Measurements from ENCODE around the gene CCSER1.

DNA sequence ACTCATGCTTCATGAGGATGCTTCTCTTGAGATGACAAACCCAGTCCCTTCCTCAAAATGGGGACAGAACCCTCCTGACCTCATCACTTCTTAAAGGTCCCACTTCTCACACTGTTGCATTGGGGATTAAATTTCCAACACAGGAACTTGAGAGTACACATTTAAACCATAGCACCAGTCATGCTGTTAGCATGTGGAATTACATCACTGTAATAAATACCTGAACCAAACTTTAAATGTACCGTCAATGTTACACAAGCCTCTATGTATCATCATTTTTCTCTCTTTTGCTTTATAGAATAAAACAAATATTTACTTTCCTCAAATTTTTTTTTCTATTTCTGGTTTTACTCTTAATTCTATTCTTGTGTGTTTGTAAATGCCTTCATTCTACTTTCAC lies 448.2 kb downstream of the CCSER1 start:
- TF ChIP-seq, protein P1, sequence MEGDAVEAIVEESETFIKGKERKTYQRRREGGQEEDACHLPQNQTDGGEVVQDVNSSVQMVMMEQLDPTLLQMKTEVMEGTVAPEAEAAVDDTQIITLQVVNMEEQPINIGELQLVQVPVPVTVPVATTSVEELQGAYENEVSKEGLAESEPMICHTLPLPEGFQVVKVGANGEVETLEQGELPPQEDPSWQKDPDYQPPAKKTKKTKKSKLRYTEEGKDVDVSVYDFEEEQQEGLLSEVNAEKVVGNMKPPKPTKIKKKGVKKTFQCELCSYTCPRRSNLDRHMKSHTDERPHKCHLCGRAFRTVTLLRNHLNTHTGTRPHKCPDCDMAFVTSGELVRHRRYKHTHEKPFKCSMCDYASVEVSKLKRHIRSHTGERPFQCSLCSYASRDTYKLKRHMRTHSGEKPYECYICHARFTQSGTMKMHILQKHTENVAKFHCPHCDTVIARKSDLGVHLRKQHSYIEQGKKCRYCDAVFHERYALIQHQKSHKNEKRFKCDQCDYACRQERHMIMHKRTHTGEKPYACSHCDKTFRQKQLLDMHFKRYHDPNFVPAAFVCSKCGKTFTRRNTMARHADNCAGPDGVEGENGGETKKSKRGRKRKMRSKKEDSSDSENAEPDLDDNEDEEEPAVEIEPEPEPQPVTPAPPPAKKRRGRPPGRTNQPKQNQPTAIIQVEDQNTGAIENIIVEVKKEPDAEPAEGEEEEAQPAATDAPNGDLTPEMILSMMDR (IDR thresholded peaks at IDR 0.05; ENCODE audit: low read depth, low read length, missing input control), result no peak
- TF ChIP-seq TAF1 (conservative IDR thresholded peaks at IDR 0.05), result no peak
- TF ChIP-seq, protein P2, sequence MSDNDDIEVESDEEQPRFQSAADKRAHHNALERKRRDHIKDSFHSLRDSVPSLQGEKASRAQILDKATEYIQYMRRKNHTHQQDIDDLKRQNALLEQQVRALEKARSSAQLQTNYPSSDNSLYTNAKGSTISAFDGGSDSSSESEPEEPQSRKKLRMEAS (IDR thresholded peaks at IDR 0.05), result no peak

Data from liver (tissue), 3 donors.